ENCODE data around the gene CLPTM1.

DNA sequence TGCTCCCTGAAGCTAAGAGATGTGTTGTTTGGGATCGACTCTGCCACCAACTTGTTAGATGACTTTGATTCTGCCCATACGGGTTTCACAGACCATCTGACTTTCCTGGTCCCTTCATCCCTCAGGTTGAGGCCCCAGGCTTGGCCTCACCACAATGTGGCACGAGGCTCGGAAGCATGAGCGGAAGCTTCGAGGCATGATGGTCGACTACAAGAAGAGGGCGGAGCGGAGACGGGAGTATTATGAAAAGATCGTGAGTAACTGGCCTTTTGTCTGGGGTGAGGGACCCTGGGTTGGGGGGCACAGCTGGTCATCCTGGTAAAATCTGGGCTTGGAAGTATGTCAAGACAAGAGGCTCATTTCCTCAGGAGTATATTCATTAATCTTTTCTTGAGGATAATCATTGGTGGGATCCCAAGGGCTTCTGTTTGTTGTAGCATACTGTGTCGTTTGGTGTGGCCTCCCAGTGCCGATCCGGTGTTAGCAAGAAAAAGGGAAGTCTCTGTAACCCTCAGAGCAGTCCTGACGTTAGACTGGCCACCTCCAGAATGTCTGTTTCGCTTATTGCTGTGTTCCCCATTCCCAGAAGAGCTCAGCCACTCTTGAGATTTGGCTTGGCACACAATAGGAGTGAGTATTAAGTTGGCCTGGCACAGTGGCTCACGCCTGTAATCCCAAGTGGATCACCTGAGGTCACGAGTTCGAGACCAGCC, 85.0 kb downstream of the CLPTM1 start:
- TF ChIP-seq, protein P1, sequence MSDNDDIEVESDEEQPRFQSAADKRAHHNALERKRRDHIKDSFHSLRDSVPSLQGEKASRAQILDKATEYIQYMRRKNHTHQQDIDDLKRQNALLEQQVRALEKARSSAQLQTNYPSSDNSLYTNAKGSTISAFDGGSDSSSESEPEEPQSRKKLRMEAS (IDR thresholded peaks at IDR 0.05) = no peak
- TF ChIP-seq, protein P2, sequence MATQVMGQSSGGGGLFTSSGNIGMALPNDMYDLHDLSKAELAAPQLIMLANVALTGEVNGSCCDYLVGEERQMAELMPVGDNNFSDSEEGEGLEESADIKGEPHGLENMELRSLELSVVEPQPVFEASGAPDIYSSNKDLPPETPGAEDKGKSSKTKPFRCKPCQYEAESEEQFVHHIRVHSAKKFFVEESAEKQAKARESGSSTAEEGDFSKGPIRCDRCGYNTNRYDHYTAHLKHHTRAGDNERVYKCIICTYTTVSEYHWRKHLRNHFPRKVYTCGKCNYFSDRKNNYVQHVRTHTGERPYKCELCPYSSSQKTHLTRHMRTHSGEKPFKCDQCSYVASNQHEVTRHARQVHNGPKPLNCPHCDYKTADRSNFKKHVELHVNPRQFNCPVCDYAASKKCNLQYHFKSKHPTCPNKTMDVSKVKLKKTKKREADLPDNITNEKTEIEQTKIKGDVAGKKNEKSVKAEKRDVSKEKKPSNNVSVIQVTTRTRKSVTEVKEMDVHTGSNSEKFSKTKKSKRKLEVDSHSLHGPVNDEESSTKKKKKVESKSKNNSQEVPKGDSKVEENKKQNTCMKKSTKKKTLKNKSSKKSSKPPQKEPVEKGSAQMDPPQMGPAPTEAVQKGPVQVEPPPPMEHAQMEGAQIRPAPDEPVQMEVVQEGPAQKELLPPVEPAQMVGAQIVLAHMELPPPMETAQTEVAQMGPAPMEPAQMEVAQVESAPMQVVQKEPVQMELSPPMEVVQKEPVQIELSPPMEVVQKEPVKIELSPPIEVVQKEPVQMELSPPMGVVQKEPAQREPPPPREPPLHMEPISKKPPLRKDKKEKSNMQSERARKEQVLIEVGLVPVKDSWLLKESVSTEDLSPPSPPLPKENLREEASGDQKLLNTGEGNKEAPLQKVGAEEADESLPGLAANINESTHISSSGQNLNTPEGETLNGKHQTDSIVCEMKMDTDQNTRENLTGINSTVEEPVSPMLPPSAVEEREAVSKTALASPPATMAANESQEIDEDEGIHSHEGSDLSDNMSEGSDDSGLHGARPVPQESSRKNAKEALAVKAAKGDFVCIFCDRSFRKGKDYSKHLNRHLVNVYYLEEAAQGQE (IDR thresholded peaks at IDR 0.05; ENCODE audit: low read depth) = no peak
- TF ChIP-seq RAD21 (IDR thresholded peaks at IDR 0.05; ENCODE audit: low read depth) (no peak), TEAD4 (IDR thresholded peaks at IDR 0.05) (no peak), YY1 (IDR thresholded peaks at IDR 0.05; ENCODE audit: low read depth) (no peak), EP300 (IDR thresholded peaks at IDR 0.05; ENCODE audit: borderline replicate concordance) (no peak), CREB1 (IDR thresholded peaks at IDR 0.05; ENCODE audit: low read depth) (no peak)

Measured in Ishikawa (cell line).